Gastrocnemius medialis (tissue), 4 donors: Measurements from ENCODE around the gene HLA-DQB1.
"Not testable (repeated sequence)": the region's sequence is repeated elsewhere in the genome, so short reads cannot be mapped to it uniquely, and the experiment has no call there.

Experiments
- CTCF ChIP-seq, 5 experiments: fragments of 450-650 bp in 3 of 5; fragments of 200-600 bp in 2 of 5; sonication (generic) in 2 of 5; IDR thresholded peaks in 4 of 5; conservative IDR thresholded peaks in 1 of 5; 1 replicate in 4 of 5; 2 replicates in 1 of 5; pipeline ENCODE4 v1.5.1; 2016 to 2019; ENCODE audit warnings: antibody characterized with exemption in 5 of 5, mild to moderate bottlenecking in 3 of 5, moderate library complexity in 3 of 5
- POLR2A ChIP-seq, 2 donors: fragments of 450-650 bp; IDR thresholded peaks; one replicate each; pipeline ENCODE4 v1.6.1; 2017; ENCODE audit warnings: antibody characterized with exemption in 2 of 2, mild to moderate bottlenecking in 2 of 2, moderate library complexity in 2 of 2

DNA sequence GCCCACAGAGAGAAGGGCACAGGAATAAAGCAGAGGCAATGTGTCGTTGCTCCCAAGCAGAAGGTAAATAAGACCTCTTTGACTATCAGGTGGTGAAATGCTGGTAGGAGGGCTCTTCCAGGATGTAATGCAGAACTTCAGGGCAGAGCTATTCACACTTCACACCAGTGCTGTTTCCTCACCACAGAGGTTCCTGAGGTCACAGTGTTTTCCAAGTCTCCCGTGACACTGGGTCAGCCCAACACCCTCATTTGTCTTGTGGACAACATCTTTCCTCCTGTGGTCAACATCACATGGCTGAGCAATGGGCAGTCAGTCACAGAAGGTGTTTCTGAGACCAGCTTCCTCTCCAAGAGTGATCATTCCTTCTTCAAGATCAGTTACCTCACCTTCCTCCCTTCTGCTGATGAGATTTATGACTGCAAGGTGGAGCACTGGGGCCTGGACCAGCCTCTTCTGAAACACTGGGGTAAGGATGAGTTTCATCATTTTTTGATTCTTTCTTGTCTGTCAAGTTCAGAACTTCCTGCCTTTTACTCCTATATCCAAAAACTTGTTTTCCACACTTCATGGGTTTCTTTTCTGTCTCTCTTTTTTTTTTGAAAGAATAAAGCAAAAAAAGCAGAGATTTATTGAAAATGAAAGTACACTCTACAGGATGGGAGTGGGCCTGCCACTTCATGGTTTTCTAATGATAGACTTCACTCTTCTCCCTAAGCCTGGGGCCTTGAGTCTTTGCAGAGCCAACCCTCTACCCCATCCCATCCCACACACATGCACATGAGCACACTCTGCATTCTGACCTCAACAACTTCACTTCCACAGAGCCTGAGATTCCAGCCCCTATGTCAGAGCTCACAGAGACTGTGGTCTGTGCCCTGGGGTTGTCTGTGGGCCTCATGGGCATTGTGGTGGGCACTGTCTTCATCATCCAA is 24.4 kb downstream of the HLA-DQB1 start:
- not testable (repeated sequence) for TF ChIP-seq CTCF (IDR thresholded peaks at IDR 0.05 in 4 of 5, conservative IDR thresholded peaks at IDR 0.05 in 1 of 5); POLR2A (IDR thresholded peaks at IDR 0.05)
